ENCODE data around the gene MMP11.

Gene MMP11

DNA sequence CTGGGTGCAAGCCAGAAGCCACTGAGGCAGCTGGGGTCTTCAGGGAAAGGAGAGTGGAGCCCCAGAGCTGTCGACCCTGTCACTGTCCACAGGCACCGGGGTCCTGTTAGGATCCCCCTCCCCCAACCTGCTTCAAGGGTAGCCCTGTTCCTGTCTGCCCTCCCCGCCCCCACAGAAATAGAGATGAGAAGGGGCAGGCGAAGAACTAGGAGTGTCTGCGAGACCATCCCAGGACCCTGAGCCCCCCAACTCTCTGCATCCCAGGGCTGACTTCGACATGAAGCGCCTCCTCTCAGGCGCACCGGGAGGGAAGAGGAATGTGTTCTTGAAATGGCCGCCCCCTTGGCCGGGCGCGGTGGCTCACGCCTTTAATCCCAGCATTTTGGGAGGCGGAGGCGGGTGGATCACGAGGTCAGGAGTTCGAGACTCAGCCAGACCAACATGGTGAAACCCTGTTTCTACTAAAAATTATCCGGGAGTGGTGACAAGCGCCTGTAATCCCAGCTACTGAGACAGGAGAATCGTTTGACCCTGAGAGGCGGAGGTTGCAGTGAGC lies 21.1 kb upstream of the MMP11 start:
- H3K27me3 ChIP-seq (ENCODE audit: low read depth, low read length), result no peaks in the 10 kb centered on the region
- H3K4me1 ChIP-seq (ENCODE audit: control insufficient read depth in 1 of 2, insufficient read depth in 2 of 2, low read length in 2 of 2), result peaks cover 7 to 19% of the 10 kb centered on the region in 2 donors
- H3K9me3 ChIP-seq (ENCODE audit: control insufficient read depth in 1 of 2, low read length in 2 of 2), result no peaks in the 10 kb centered on the region
- peak overlapping the region; percentile 80 for H3K27ac ChIP-seq (ENCODE audit: low read length)
- H3K36me3 ChIP-seq (ENCODE audit: control insufficient read depth in 1 of 2, insufficient read depth in 2 of 2, low read length in 2 of 2), result no peaks in the 10 kb centered on the region
- peak overlapping the region; percentile 70 to 77 for H3K4me3 ChIP-seq (ENCODE audit: low read depth in 1 of 2, low read length in 2 of 2)

DNA sequence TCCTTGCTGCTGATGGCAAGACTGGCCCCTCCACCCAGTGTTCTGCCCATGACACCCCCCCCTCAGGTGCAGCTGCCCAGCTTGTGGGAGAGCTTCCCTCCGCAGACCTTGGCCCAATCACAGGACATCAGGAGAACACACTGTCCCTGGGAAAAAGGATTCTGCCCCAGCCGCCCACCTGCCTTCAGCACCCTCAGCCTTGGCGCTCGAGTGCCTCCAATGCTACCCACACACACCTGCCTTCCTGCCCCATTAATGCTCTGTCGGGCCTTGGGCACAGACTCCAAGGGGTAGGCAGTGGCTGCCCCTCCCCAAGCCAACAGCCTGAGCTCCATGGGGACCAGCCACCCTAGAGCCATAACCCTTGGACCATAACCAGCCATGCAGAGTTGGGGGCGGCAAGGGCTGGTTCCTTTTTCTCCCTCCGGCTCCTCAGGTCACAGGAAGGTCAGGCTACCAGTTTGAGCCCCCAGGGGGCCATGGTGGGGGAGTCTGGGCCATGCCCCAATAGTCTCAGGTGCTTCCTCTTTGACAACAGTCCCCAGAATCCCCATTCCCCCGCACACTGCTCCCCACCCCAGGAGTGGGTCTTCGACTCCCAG lies 20.5 kb upstream of the MMP11 start:
- Histone ChIP-seq H3K4me3 (ENCODE audit: low read depth in 1 of 2, low read length in 2 of 2) (no peak overlapping the region), H3K36me3 (ENCODE audit: control insufficient read depth in 1 of 2, insufficient read depth in 2 of 2, low read length in 2 of 2) (no peaks in the 10 kb centered on the region), H3K27me3 (ENCODE audit: low read depth, low read length) (no peaks in the 10 kb centered on the region), H3K4me1 (ENCODE audit: control insufficient read depth in 1 of 2, insufficient read depth in 2 of 2, low read length in 2 of 2) (peaks cover 7 to 19% of the 10 kb centered on the region in 2 donors), H3K27ac (ENCODE audit: low read length) (no peak overlapping the region), H3K9me3 (ENCODE audit: control insufficient read depth in 1 of 2, low read length in 2 of 2) (no peaks in the 10 kb centered on the region)

- Histone ChIP-seq H3K36me3 (ENCODE audit: control insufficient read depth in 1 of 2, insufficient read depth in 2 of 2, low read length in 2 of 2) (no peaks in the 10 kb centered on the region), H3K4me3 (ENCODE audit: low read depth in 1 of 2, low read length in 2 of 2) (no peak overlapping the region), H3K27ac (ENCODE audit: low read length) (no peak overlapping the region), H3K4me1 (ENCODE audit: control insufficient read depth in 1 of 2, insufficient read depth in 2 of 2, low read length in 2 of 2) (peaks cover 7 to 19% of the 10 kb centered on the region in 2 donors), H3K27me3 (ENCODE audit: low read depth, low read length) (no peaks in the 10 kb centered on the region), H3K9me3 (ENCODE audit: control insufficient read depth in 1 of 2, low read length in 2 of 2) (no peaks in the 10 kb centered on the region)
Observed at GRCh38 chr22:23752750-23753149, 19.9 kb upstream of the MMP11 start.

GRCh38 chr22:23753385-23753784 lies 19.3 kb upstream of the MMP11 start:
- Histone ChIP-seq H3K4me3 (ENCODE audit: low read depth in 1 of 2, low read length in 2 of 2) (no peak overlapping the region), H3K36me3 (ENCODE audit: control insufficient read depth in 1 of 2, insufficient read depth in 2 of 2, low read length in 2 of 2) (no peaks in the 10 kb centered on the region), H3K27ac (ENCODE audit: low read length) (no peak overlapping the region)

DNA sequence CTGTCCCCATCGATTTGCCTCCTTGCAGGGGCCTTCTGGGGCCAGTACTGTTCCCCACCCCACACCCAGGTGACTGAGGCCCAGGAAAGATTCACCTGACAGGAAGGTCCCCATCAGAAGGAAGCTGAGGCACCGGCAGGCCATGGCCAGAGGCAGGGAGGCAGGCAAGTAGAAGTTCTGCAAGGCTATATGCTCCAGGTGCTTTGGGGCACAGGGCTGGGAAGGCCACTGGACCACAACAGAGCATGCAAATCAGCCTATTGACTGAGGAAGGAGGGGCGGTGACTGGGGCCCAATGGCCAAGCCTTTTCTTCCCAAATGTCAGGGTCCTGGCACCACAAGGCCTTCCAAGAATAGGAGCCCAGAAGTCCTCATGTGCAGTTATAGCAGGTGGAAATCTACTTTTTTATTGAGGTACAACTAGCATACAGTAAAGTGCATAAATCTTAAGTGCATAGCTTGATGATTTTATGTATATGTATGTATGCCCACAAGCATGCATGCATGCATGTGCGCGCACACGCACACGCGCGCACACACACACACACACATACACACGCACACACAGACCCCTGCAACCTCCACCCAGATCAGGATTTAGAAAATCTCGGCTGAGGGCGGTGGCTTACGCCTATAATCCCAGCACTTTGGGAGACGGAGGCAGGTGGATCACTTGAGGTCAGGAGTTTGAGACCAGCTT lies 18.3 kb upstream of the MMP11 start, which contains the start of gene VPREB3:
Gene VPREB3 (minus strand): TSS at position 206 of the 700 bp plus-strand sequence. CDS start 62 bp downstream, at position 144.
- Histone ChIP-seq H3K4me1 (ENCODE audit: control insufficient read depth in 1 of 2, insufficient read depth in 2 of 2, low read length in 2 of 2) (peaks cover 7 to 19% of the 10 kb centered on the region in 2 donors), H3K27ac (ENCODE audit: low read length) (no peak within 1 kb of the TSS), H3K4me3 (ENCODE audit: low read depth in 1 of 2, low read length in 2 of 2) (no peak within 1 kb of the TSS), H3K9me3 (ENCODE audit: control insufficient read depth in 1 of 2, low read length in 2 of 2) (no peaks in the 10 kb centered on the region), H3K36me3 (ENCODE audit: control insufficient read depth in 1 of 2, insufficient read depth in 2 of 2, low read length in 2 of 2) (no peaks in the 10 kb centered on the region), H3K27me3 (ENCODE audit: low read depth, low read length) (no peaks in the 10 kb centered on the region)

More at GRCh38 chr22:23753385-23753784, 19.3 kb upstream of the MMP11 start:
- Histone ChIP-seq H3K27me3 (ENCODE audit: low read depth, low read length) (no peaks in the 10 kb centered on the region), H3K9me3 (ENCODE audit: control insufficient read depth in 1 of 2, low read length in 2 of 2) (no peaks in the 10 kb centered on the region), H3K4me1 (ENCODE audit: control insufficient read depth in 1 of 2, insufficient read depth in 2 of 2, low read length in 2 of 2) (peaks cover 7 to 19% of the 10 kb centered on the region in 2 donors)

GRCh38 chr22:23754980-23755636 lies 17.5 kb upstream of the MMP11 start:
- Histone ChIP-seq H3K27ac (ENCODE audit: low read length) (no peak overlapping the region), H3K4me1 (ENCODE audit: control insufficient read depth in 1 of 2, insufficient read depth in 2 of 2, low read length in 2 of 2) (peaks cover 2 to 13% of the 10 kb centered on the region in 2 donors), H3K9me3 (ENCODE audit: control insufficient read depth in 1 of 2, low read length in 2 of 2) (no peaks in the 10 kb centered on the region), H3K4me3 (ENCODE audit: low read depth in 1 of 2, low read length in 2 of 2) (no peak overlapping the region), H3K27me3 (ENCODE audit: low read depth, low read length) (no peaks in the 10 kb centered on the region), H3K36me3 (ENCODE audit: control insufficient read depth in 1 of 2, insufficient read depth in 2 of 2, low read length in 2 of 2) (no peaks in the 10 kb centered on the region)

DNA sequence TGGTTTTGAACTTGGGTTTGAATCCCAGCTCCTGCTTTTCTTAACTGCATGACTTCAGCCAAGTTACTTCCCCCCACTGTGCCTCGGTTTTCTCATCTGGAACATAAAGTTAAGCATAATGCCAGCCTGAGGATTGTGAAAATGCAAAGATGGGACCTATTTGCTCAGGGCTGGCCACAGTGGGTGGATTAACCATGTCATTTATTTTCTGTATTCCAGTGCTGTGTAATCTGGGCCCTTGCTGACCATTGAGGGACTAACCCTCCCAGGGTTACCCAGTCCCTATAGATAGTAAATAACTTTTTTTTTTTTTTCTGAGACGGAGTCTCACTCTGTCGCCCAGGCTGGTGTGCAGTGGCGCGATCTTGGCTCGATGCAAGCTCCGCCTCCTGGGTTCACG lies 16.9 kb upstream of the MMP11 start:
- H3K4me1 ChIP-seq (ENCODE audit: control insufficient read depth in 1 of 2, insufficient read depth in 2 of 2, low read length in 2 of 2), result peaks cover 0 to 7% of the 10 kb centered on the region in 2 donors
- H3K4me3 ChIP-seq (ENCODE audit: low read depth in 1 of 2, low read length in 2 of 2), result no peak overlapping the region
- no peaks in the 10 kb centered on the region for H3K9me3 ChIP-seq (ENCODE audit: control insufficient read depth in 1 of 2, low read length in 2 of 2)

DNA sequence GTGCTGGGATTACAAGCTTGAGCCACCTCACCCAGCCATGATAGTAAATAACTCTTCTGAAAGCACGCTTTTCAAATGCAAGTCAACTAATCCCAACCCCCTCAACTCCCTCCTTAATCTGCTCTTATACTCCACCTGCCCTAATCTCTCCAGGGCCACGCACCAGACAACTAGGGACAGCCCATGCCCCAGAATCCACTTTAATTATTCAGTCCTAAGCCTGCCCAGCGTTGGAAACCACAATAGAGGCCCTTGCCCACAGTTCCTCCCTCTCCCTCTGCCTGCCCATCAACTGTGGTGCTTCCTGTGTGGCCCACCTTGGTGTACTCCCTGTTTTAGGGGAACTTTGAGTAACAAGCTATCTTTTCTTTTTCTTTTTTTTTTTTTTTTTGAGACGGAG lies 15.8 kb upstream of the MMP11 start:
- no peaks in the 10 kb centered on the region for H3K36me3 ChIP-seq (ENCODE audit: control insufficient read depth in 1 of 2, insufficient read depth in 2 of 2, low read length in 2 of 2)
- H3K27me3 ChIP-seq (ENCODE audit: low read depth, low read length), result no peaks in the 10 kb centered on the region
- no peak overlapping the region for H3K27ac ChIP-seq (ENCODE audit: low read length)
- H3K9me3 ChIP-seq (ENCODE audit: control insufficient read depth in 1 of 2, low read length in 2 of 2), result no peaks in the 10 kb centered on the region
- peaks cover 0 to 3% of the 10 kb centered on the region in 2 donors for H3K4me1 ChIP-seq (ENCODE audit: control insufficient read depth in 1 of 2, insufficient read depth in 2 of 2, low read length in 2 of 2)
- no peak overlapping the region for H3K4me3 ChIP-seq (ENCODE audit: low read depth in 1 of 2, low read length in 2 of 2)

More for the DNA sequence above, 16.9 kb upstream of the MMP11 start:
- H3K27me3 ChIP-seq (ENCODE audit: low read depth, low read length), result no peaks in the 10 kb centered on the region
- no peak overlapping the region for H3K27ac ChIP-seq (ENCODE audit: low read length)
- H3K36me3 ChIP-seq (ENCODE audit: control insufficient read depth in 1 of 2, insufficient read depth in 2 of 2, low read length in 2 of 2), result no peaks in the 10 kb centered on the region

DNA sequence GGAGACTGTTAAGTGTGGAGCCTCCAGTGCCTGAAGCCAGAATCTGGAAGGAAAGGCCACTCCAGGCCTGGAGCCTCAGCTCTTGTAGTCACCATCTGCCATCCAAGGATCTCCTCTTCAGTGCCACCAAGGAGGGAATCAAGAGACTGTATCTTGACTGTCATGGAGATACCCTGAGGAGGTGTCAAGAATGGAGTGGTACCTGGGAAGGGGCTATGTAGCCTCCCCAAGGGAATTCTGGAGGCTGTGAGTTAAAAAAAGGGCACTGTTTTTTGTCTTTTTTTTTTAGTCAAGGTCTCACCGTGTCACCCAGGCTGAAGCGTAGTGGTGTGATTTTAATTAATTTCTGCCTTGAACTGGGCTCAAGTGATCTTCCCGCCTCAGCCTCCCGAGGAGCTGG lies 13.1 kb upstream of the MMP11 start:
- Histone ChIP-seq H3K27me3 (ENCODE audit: low read depth, low read length) (no peaks in the 10 kb centered on the region), H3K36me3 (ENCODE audit: control insufficient read depth in 1 of 2, insufficient read depth in 2 of 2, low read length in 2 of 2) (no peaks in the 10 kb centered on the region), H3K4me1 (ENCODE audit: control insufficient read depth in 1 of 2, insufficient read depth in 2 of 2, low read length in 2 of 2) (peaks cover 0 to 19% of the 10 kb centered on the region in 2 donors), H3K27ac (ENCODE audit: low read length) (no peak overlapping the region), H3K4me3 (ENCODE audit: low read depth in 1 of 2, low read length in 2 of 2) (no peak overlapping the region), H3K9me3 (ENCODE audit: control insufficient read depth in 1 of 2, low read length in 2 of 2) (no peaks in the 10 kb centered on the region)

DNA sequence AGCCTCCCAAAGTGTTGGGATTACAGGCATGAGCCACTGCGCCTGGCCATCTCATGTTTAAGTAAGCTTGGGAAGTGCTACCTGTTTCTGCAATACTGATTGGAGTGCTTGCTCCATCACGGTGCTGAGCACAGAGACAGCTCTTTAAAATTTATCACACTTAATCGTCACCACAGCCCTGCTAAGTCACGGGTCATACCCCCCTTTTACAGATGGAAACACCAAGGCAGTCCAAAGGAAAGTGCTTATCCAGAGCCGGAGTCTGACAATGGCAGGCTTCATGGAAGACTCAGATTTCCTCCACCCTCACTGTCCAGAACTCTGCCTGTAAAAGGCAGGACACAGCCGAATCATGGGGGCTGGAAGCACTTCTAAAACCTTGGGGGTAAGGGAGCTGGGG lies 12.6 kb upstream of the MMP11 start:
- Histone ChIP-seq H3K4me1 (ENCODE audit: control insufficient read depth in 1 of 2, insufficient read depth in 2 of 2, low read length in 2 of 2) (peaks cover 0 to 24% of the 10 kb centered on the region in 2 donors), H3K27ac (ENCODE audit: low read length) (no peak overlapping the region), H3K36me3 (ENCODE audit: control insufficient read depth in 1 of 2, insufficient read depth in 2 of 2, low read length in 2 of 2) (no peaks in the 10 kb centered on the region), H3K9me3 (ENCODE audit: control insufficient read depth in 1 of 2, low read length in 2 of 2) (no peaks in the 10 kb centered on the region), H3K4me3 (ENCODE audit: low read depth in 1 of 2, low read length in 2 of 2) (no peak overlapping the region), H3K27me3 (ENCODE audit: low read depth, low read length) (no peaks in the 10 kb centered on the region)
